H1 (cell line): ENCODE data around the gene STXBP4. TPM values are rescaled to one million over a fixed set of nuclear protein-coding genes. Genes with fewer than 3 reads are reported as not detected.

Experiments
- CHD7 ChIP-seq: fragments of 300-600 bp; sonication (generic); IDR thresholded peaks from 2 replicates; pipeline ENCODE4 v1.7.1; 2012; ENCODE audit warnings: low read length, moderate library complexity, mild to moderate bottlenecking, inconsistent platforms; ENCODE audit not compliant: insufficient replicate concordance
- EGR1 ChIP-seq: IDR thresholded peaks from 2 replicates; pipeline ENCODE4 v1.6.1; 2011; ENCODE audit warnings: low read depth, low read length, borderline replicate concordance
- GTF2F1 ChIP-seq: IDR thresholded peaks from 2 replicates; pipeline ENCODE4 v1.6.1; 2012; ENCODE audit warnings: low read depth, low read length, improper control_type of control experiment, borderline replicate concordance
- NRF1 ChIP-seq: IDR thresholded peaks from 2 replicates; pipeline ENCODE4 v1.6.1; 2011; ENCODE audit warnings: mild to moderate bottlenecking, low read depth, low read length, improper control_type of control experiment
- polyA plus RNA-seq, 7 experiments: library from polyadenylated mRNA; depleted of rRNA in 3 of 7; stranded (reverse) in 5 of 7; unstranded in 2 of 7; fragments of >200 nt in 5 of 7; fragments of 200-250 nt in 2 of 7; gene quantifications; 1 replicate in 5 of 7; 2 replicates in 1 of 7; 4 replicates in 1 of 7; pipeline versions ENCODE4 v1.2.1 to v1.2.3, GENCODE V29; 2011 to 2013; ENCODE audit warnings: missing spikeins in 2 of 7, mixed read lengths in 2 of 7
- total RNA-seq: library from RNA; stranded (reverse); fragmentation: NEBNext Ultra II Directional; extraction: Animal tissue kit (Norgen Biotek cat#: 25700); gene quantifications from 2 replicates; pipeline ENCODE4 v1.2.1, GENCODE V29; 2021

Gene STXBP4
- total and polyA plus RNA-seq, 2 of the 8 experiments (the other 6 are each of a cell fraction or from before 2014, with no cell fraction given), result 3.2 to 18.5 TPM

GRCh38 chr17:55167024-55167725, 198.6 kb downstream of the STXBP4 start (continued):
- TF ChIP-seq CHD7 (no peak), NRF1 (no peak), GTF2F1 (no peak), EGR1 (no peak)
